Activated CD8-positive, alpha-beta memory T cell treated with anti-CD3 and anti-CD28 coated beads, Interleukin-2, amount 10 ng/mL, durations not matched to agents 7 days and 5 days (primary cell): Measurements from ENCODE around the gene PIK3C2B. TPM values are rescaled to one million over a fixed set of nuclear protein-coding genes. Genes with fewer than 3 reads are reported as not detected.

Experiments used
- ATAC-seq: fragments of 150-1000 bp; cut with Tn5 transposase; one replicate; pipeline ENCODE4 v1.10.0; 2021; ENCODE audit warnings: moderate library complexity
- CTCF ChIA-PET: fragments of 350-600 bp; sonication (Branson Sonifier 250); formaldehyde crosslinking; loops from one replicate; lab custom pipeline; 2021; ENCODE audit warnings: antibody characterized with exemption; lab: Charles Lee
- DNase-seq: peaks from one replicate; pipeline ENCODE4 v3.0.0-alpha.2; 2020
- H3K27ac Mint-ChIP-seq: one replicate; pipeline ENCODE4 v1.8.0; 2021; ENCODE audit warnings: mild to moderate bottlenecking, mixed read lengths
- H3K27me3 Mint-ChIP-seq: one replicate; pipeline ENCODE4 v1.8.0; 2021; ENCODE audit warnings: mixed read lengths
- H3K36me3 Mint-ChIP-seq: one replicate; pipeline ENCODE4 v1.8.0; 2021; ENCODE audit warnings: mild to moderate bottlenecking, mixed read lengths
- H3K4me1 Mint-ChIP-seq: one replicate; pipeline ENCODE4 v1.8.0; 2021; ENCODE audit warnings: mixed read lengths
- H3K4me3 Mint-ChIP-seq: one replicate; pipeline ENCODE4 v1.8.0; 2021; ENCODE audit warnings: mild to moderate bottlenecking, moderate library complexity, mixed read lengths
- H3K9me3 Mint-ChIP-seq: one replicate; pipeline ENCODE4 v1.8.0; 2022; ENCODE audit warnings: low read depth, mixed read lengths
- total RNA-seq, 2 experiments: library from RNA; stranded (reverse); gene quantifications; one replicate each; pipeline ENCODE4 v1.2.3, GENCODE V29; 2021

Gene PIK3C2B
- total RNA-seq, 2 experiments from 2014 or later: 21.6 to 26.0 TPM

- no peak overlapping the region for H3K27ac Mint-ChIP-seq
- H3K4me1 Mint-ChIP-seq: peaks cover 40% of the 10 kb centered on the region
- H3K27me3 Mint-ChIP-seq: no peaks in the 10 kb centered on the region
- H3K36me3 Mint-ChIP-seq: peaks cover 5% of the 10 kb centered on the region
- CTCF ChIA-PET: interaction anchor here (0.9 to 27.6 kb wide), 9 partner anchors 15 to 359 kb away, joined by 3 to 918 read pairs (median 8); partner anchors contain the start of gene PIK3C2B
- ATAC-seq (no peak), DNase-seq (no peak)
- H3K4me3 Mint-ChIP-seq: no peak overlapping the region
- H3K9me3 Mint-ChIP-seq: no peaks in the 10 kb centered on the region
Observed at GRCh38 chr1:204447736-204448135, 46.9 kb downstream of the PIK3C2B start.

DNA sequence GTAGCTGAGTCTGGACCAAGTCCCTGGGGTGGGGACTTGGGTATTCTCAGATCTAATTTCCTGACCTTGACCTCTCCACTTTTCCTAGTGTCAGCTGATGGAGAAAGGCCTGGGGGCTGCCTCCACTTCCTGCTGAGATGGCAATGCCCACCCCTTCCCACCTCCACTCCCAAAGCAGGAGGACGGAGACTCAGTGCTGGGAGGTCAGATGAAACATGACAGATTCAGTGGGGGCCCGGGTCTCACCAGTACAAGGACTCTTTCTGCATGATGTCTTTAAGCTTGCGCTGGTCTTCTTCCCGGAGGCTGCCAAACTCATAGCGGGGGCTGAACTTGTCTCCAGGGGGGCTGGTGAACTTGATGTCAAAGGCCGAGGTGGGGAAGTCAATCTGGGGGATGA, 47.4 kb downstream of the PIK3C2B start:
- no peak overlapping the region for H3K27ac Mint-ChIP-seq
- no peak for DNase-seq
- no peaks in the 10 kb centered on the region for H3K9me3 Mint-ChIP-seq
- CTCF ChIA-PET: interaction anchor here (0.7 to 27.6 kb wide), 16 partner anchors 15 to 360 kb away, joined by 3 to 918 read pairs (median 7); partner anchors contain the start of gene PIK3C2B
- H3K36me3 Mint-ChIP-seq: peaks cover 5% of the 10 kb centered on the region
- peaks cover 38% of the 10 kb centered on the region for H3K4me1 Mint-ChIP-seq
- no peak for ATAC-seq
- no peaks in the 10 kb centered on the region for H3K27me3 Mint-ChIP-seq
- no peak overlapping the region for H3K4me3 Mint-ChIP-seq

DNA sequence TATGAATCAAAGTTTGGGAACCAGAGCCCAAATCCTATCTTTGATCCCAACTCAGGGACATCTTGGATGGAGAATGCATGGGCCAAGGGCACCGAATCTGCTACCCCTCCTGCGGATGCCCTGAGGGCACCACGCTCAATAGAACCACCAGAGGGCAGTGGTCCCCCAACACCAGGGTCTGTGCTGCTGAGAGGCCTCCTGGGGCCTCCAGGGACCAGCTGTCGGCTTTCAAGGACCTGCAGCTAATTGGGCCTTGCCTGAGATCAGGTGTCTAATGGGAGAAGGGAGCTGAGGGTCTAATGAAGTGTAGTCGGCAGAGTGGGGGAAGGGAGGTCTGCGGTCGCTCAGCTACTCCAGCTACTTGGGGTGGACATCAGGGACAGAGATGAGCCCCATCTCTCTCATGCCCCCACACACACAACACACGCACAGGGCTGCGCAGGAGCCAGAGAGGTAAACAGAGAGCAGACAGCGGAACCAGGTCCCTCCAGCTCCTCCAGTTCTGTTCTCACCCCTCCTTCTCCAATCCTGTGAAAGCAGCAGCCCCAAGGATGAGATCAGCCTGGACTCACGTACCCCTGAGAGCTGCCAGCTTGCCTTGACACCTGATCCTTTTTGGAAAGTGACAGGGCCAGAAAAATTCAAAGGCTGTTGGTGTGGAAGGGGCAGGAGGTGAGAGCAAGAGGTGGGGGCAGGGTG, 48.0 kb downstream of the PIK3C2B start:
- H3K4me1 Mint-ChIP-seq: peaks cover 33% of the 10 kb centered on the region
- H3K36me3 Mint-ChIP-seq: peaks cover 8% of the 10 kb centered on the region
- no peaks in the 10 kb centered on the region for H3K9me3 Mint-ChIP-seq
- DNase-seq (peak; percentile 84), ATAC-seq (peak; percentile 93)
- H3K27ac Mint-ChIP-seq: peak overlapping the region; percentile 74
- no peak overlapping the region for H3K4me3 Mint-ChIP-seq
- no peaks in the 10 kb centered on the region for H3K27me3 Mint-ChIP-seq
- CTCF ChIA-PET: interaction anchor here (0.7 to 27.6 kb wide), 22 partner anchors 14 to 361 kb away, joined by 3 to 918 read pairs (median 5); partner anchors contain the start of gene PIK3C2B

DNA sequence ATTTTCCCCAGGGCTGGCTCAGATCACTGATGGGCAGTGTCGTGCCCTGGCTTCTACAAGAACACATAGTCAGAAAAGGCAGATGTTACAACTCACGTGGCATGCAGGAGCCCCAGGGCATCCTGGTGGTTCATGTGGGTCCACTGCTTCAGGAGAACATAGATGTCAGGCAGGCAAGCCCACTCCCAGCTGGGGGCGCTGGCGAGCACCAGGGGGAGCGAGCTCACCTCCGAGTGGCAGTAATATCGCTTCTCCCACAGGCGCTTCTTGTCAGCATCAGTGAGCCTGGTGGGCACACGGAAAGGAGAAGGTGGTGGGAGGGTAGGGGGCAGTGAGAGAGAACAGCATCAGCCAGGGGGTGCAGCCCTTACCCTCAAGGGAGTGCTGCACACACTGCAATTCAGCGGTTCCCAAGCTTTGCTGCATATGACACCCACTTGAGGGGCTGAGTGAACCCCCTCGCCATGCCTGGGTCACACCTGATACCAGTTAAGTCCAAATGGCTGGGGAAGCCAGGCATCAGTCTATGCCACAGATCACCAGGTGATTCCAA, 48.7 kb downstream of the PIK3C2B start:
- DNase-seq (peak; percentile 73), ATAC-seq (peak; percentile 46)
- Mint-ChIP-seq H3K27me3 (no peaks in the 10 kb centered on the region), H3K36me3 (peaks cover 8% of the 10 kb centered on the region), H3K27ac (no peak overlapping the region), H3K4me1 (peaks cover 32% of the 10 kb centered on the region), H3K4me3 (no peak overlapping the region), H3K9me3 (no peaks in the 10 kb centered on the region)
- CTCF ChIA-PET: interaction anchor here (0.9 to 27.6 kb wide), 20 partner anchors 12 to 361 kb away, joined by 3 to 918 read pairs (median 5); partner anchors contain the start of gene PIK3C2B

Other genes with a start within 250 kb of the PIK3C2B start
- under 1 TPM; 0.02 to 0.29 TPM for gene PLEKHA6, start 134.9 kb downstream of the PIK3C2B start, total RNA-seq
- 10 to 100 TPM; 75.5 to 81.7 TPM for gene PPP1R15B, start 83.0 kb downstream of the PIK3C2B start, total RNA-seq
- 10 to 100 TPM; 74.7 to 100.0 TPM for gene MDM4, start 21.6 kb upstream of the PIK3C2B start, total RNA-seq
- not detected for gene LRRN2, start 190.9 kb upstream of the PIK3C2B start, total RNA-seq